Hepatocyte (in vitro differentiated cells): ENCODE results near the gene PRSS33.

ENCODE experiments used
- CTCF ChIP-seq: fragments of 200-600 bp; sonication (generic); IDR thresholded peaks from 2 replicates; pipeline ENCODE4 v1.5.1; 2016; ENCODE audit warnings: antibody characterized with exemption, mild to moderate bottlenecking; ENCODE audit not compliant: poor library complexity
- EZH2phosphoT487 ChIP-seq: fragments of 200-600 bp; sonication (generic); IDR thresholded peaks from one replicate; pipeline ENCODE4 v1.6.1; 2018; ENCODE audit warnings: antibody characterized with exemption, mild to moderate bottlenecking, low read depth, moderate library complexity; ENCODE audit not compliant: unreplicated experiment, severe bottlenecking

GRCh38 chr16:2738615-2739014, 48.7 kb downstream of the PRSS33 start:
- TF ChIP-seq EZH2phosphoT487 (no peak), CTCF (no peak)
